GM12892 (cell line): ENCODE measurements around the gene UBE2D4.

ENCODE experiments used
- POLR2A ChIP-seq: IDR thresholded peaks from 2 replicates; pipeline ENCODE4 v1.6.1; 2011; ENCODE audit warnings: low read depth, low read length, control low read depth
- POLR2AphosphoS5 ChIP-seq: IDR thresholded peaks from 2 replicates; pipeline ENCODE4 v1.6.1; 2011; ENCODE audit warnings: low read depth, low read length, control low read depth
- TAF1 ChIP-seq: IDR thresholded peaks from 2 replicates; pipeline ENCODE4 v1.6.1; 2011; ENCODE audit warnings: low read depth, mild to moderate bottlenecking, control low read depth, low read length, borderline replicate concordance

GRCh38 chr7:43915907-43916306 lies 10.3 kb upstream of the UBE2D4 start:
- TF ChIP-seq POLR2A (no peak), POLR2AphosphoS5 (no peak), TAF1 (no peak)
